ENCODE results near the gene MYZAP. TPM values are rescaled to one million over a fixed set of nuclear protein-coding genes. Genes with fewer than 3 reads are reported as not detected.

Gene MYZAP
- total RNA-seq, 1 experiment from 2014 or later = 1.1 TPM

- intact Hi-C loops (cut with micrococcal nuclease; ENCODE audit: unreplicated experiment) = no loop called here
Observed at GRCh38 chr15:57631386-57632110, 39.8 kb downstream of the MYZAP start.

GRCh38 chr15:57634290-57634689 lies 42.6 kb downstream of the MYZAP start:
- TF ChIP-seq REST (IDR thresholded peaks at IDR 0.05; ENCODE audit: insufficient read depth in 1 of 2, low read depth in 2 of 2, low read length in 1 of 2) (no peak), SIN3A (IDR thresholded peaks at IDR 0.05; ENCODE audit: borderline replicate concordance, insufficient read depth, low read depth, low read length) (no peak), POLR2AphosphoS5 (IDR thresholded peaks at IDR 0.05; ENCODE audit: low read depth, low read length) (no peak), TCF7L2 (IDR thresholded peaks at IDR 0.05; ENCODE audit: low read depth, low read length) (no peak), CTCF (IDR thresholded peaks at IDR 0.05) (no peak)
- intact Hi-C loops (cut with micrococcal nuclease; ENCODE audit: unreplicated experiment) = no loop called here
- in situ Hi-C loops (cut with HindIII; ENCODE audit: low pct_unique_long_range_greater_than_20kb, low sequenced_read_pairs) = no loop called here
- POLR2A ChIA-PET = no interaction called here
- ATAC-seq (no peak), DNase-seq (ENCODE audit: low read depth, low spot score) (no peak)
- CTCF ChIA-PET = no interaction called here
- H3K36me3 ChIP-seq (ENCODE audit: control insufficient read depth, insufficient read depth, low read length) = no peaks in the 10 kb centered on the region
- no peak overlapping the region for H3K27ac ChIP-seq (ENCODE audit: low read length)
- no peaks in the 10 kb centered on the region for H3K27me3 ChIP-seq (ENCODE audit: control insufficient read depth, insufficient read depth, low read length)
- H3K4me3 ChIP-seq (ENCODE audit: low read depth in 2 of 2, low read length in 2 of 2) = no peak overlapping the region
- no peaks in the 10 kb centered on the region for H3K9me3 ChIP-seq (ENCODE audit: control insufficient read depth, insufficient read depth, low read depth, low read length)
- BruUV-seq (replicated peaks) = no TSS peak
- H3K4me1 ChIP-seq (ENCODE audit: control insufficient read depth, insufficient read depth, low read length) = no peaks in the 10 kb centered on the region

More at GRCh38 chr15:57631386-57632110, 39.8 kb downstream of the MYZAP start:
- H3K9me3 ChIP-seq (ENCODE audit: control insufficient read depth, insufficient read depth, low read depth, low read length) = no peaks in the 10 kb centered on the region
- ATAC-seq (no peak), DNase-seq (ENCODE audit: low read depth, low spot score) (no peak)
- no TSS peak for BruUV-seq (replicated peaks)
- no peak overlapping the region for H3K4me3 ChIP-seq (ENCODE audit: low read depth in 2 of 2, low read length in 2 of 2)
- no peaks in the 10 kb centered on the region for H3K36me3 ChIP-seq (ENCODE audit: control insufficient read depth, insufficient read depth, low read length)
- ChIA-PET POLR2A (no interaction called here), CTCF (no interaction called here)
- H3K27me3 ChIP-seq (ENCODE audit: control insufficient read depth, insufficient read depth, low read length) = no peaks in the 10 kb centered on the region
- TF ChIP-seq SIN3A (IDR thresholded peaks at IDR 0.05; ENCODE audit: borderline replicate concordance, insufficient read depth, low read depth, low read length) = no peak
- TF ChIP-seq CTCF (IDR thresholded peaks at IDR 0.05) = no peak
- TF ChIP-seq TCF7L2 (IDR thresholded peaks at IDR 0.05; ENCODE audit: low read depth, low read length) = no peak
- TF ChIP-seq REST (IDR thresholded peaks at IDR 0.05; ENCODE audit: insufficient read depth in 1 of 2, low read depth in 2 of 2, low read length in 1 of 2) = no peak
- TF ChIP-seq POLR2AphosphoS5 (IDR thresholded peaks at IDR 0.05; ENCODE audit: low read depth, low read length) = no peak
- no peaks in the 10 kb centered on the region for H3K4me1 ChIP-seq (ENCODE audit: control insufficient read depth, insufficient read depth, low read length)
- no peak overlapping the region for H3K27ac ChIP-seq (ENCODE audit: low read length)
- in situ Hi-C loops (cut with HindIII; ENCODE audit: low pct_unique_long_range_greater_than_20kb, low sequenced_read_pairs) = no loop called here
